RWPE1 (cell line): ENCODE results near the gene OR7G3.
A peak's percentile ranks its signal among the peaks of the same experiment; 100 is the strongest.

ENCODE experiments used
- CTCF ChIA-PET: fragments of 350-600 bp; sonication (Branson Sonifier 250); formaldehyde crosslinking; extraction: SDS; loops from one replicate; lab custom pipeline; 2021; lab: Yijun Ruan, JAX
- POLR2A ChIA-PET: fragments of 400-600 bp; formaldehyde crosslinking; extraction: SDS; loops from one replicate; lab custom pipeline; 2020; ENCODE audit warnings: antibody characterized with exemption; ENCODE audit not compliant: low non-redundant PET; lab: Yijun Ruan, JAX
- DNase-seq: peaks from one replicate; pipeline ENCODE4 v3.0.0; 2012; ENCODE audit warnings: low spot score
- H3K27ac ChIP-seq: fragments of 450-650 bp; 2 replicates; pipeline ENCODE4 v1.5.1; 2017
- TF ChIP-seq, protein P1 (sequence below): fragments of 450-650 bp; conservative IDR thresholded peaks from 2 replicates; pipeline ENCODE4 v1.5.1; 2017; ENCODE audit warnings: low read depth, mild to moderate bottlenecking

The OR7G3 gene

DNA sequence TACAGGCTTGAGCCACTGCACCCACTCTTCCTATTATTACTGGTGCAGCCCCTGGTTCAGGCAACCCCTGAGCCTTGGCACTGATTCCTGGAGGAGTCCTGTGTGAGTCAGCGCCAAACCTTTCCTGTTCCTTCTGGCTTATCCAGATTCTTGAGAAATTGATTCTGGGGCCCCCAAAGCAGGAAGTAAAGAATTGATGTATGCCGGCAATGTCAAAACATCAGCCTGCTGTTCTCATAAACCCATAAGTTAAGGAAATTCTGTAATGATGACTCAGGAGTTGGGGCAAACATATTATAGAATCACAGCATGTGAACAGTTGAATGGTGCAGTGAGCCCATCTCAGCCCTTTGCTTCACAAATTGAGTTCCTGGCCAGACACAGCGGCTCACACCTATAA is 1.4 kb upstream of the OR7G3 start:
- peak overlapping the region; percentile 34; the same call in 1 of the 2 replicates for H3K27ac ChIP-seq
- ChIA-PET CTCF (interaction anchor here (0.6 kb wide), 1 partner anchor 41 kb away, joined by 4 read pairs; the partner anchor contains the start of gene OR1M1), POLR2A (no interaction called here)
- TF ChIP-seq, protein P1, sequence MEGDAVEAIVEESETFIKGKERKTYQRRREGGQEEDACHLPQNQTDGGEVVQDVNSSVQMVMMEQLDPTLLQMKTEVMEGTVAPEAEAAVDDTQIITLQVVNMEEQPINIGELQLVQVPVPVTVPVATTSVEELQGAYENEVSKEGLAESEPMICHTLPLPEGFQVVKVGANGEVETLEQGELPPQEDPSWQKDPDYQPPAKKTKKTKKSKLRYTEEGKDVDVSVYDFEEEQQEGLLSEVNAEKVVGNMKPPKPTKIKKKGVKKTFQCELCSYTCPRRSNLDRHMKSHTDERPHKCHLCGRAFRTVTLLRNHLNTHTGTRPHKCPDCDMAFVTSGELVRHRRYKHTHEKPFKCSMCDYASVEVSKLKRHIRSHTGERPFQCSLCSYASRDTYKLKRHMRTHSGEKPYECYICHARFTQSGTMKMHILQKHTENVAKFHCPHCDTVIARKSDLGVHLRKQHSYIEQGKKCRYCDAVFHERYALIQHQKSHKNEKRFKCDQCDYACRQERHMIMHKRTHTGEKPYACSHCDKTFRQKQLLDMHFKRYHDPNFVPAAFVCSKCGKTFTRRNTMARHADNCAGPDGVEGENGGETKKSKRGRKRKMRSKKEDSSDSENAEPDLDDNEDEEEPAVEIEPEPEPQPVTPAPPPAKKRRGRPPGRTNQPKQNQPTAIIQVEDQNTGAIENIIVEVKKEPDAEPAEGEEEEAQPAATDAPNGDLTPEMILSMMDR = no peak
- DNase-seq = peak; percentile 81

DNA sequence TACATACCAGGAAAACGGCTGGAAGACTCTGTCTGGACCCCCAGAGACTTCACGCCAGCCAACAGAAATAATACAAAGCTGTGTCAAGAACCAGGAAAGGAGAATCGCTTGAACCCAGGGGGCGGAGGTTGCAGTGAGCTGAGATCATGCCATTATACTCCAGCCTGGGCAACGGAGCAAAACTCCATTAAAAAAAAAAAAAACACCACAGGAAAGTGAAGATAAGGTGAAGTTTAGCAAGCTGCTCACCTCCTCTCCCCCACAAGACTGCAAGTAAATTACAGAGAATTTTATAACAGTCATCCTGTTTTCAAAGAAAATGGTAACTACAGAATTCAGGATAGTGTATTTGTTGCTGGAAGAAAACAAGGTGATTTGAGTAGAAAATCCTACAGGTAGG is 10.2 kb downstream of the OR7G3 start:
- ChIA-PET CTCF (interaction anchor here (0.8 kb wide), 1 partner anchor 536 kb away, joined by 4 read pairs; no protein-coding TSS in a partner anchor), POLR2A (no interaction called here)
- no peak overlapping the region for H3K27ac ChIP-seq
- no peak for DNase-seq
- TF ChIP-seq, protein P1 = no peak

DNA sequence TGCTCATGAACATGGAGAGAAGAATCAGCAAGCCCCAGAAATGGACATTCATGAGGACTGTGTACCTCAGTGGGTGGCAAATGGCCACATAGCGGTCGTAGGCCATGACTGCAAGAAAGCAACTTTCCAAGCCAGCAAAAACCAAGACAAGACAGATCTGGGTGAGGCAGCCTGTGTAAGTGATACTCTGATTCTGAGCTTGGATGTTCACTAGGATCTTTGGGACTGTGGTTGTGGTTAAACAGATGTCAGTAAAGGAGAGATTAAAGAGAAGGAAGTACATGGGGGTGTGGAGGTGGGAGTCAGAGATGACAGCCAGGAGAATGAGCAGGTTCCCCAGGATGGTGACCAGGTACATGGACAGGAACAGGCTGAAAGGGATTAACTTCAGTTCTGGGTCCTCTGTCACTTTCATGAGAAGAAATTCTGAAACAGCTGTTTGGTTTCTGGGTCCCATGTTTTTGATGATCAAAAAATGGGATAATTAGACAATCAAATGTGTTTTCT is 11.4 kb downstream of the OR7G3 start, which contains the start of gene OR7G1:
OR7G1 (minus strand) TSS at position 457 of the 507 bp plus-strand sequence; CDS start at position 457, 0 bp downstream.
- TF ChIP-seq, protein P1 = no peak
- ChIA-PET POLR2A (no interaction called here), CTCF (no interaction called here)
- no peak within 1 kb of the TSS for H3K27ac ChIP-seq
- no peak for DNase-seq

DNA sequence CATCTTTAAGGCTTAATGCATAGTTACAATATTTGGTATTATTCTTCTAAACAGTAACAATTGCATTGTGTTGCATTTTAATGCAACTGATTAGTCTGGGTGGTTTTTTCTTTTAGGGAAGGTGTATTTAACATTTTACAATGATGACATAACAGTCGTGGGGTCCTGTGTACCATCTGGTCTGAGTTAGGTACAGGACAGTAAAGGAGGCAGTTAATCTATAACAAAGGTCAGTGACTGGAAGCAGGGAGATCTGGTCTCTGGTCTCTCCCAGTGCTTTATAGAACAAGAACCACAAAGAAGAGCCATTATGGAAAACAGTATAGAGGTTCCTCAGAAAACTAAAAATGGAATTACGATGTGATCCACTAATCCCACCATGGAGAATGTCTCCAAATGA is 16.8 kb downstream of the OR7G3 start:
- DNase-seq = no peak
- TF ChIP-seq, protein P1 = no peak
- POLR2A ChIA-PET = no interaction called here
- H3K27ac ChIP-seq = no peak overlapping the region
- CTCF ChIA-PET = no interaction called here

DNA sequence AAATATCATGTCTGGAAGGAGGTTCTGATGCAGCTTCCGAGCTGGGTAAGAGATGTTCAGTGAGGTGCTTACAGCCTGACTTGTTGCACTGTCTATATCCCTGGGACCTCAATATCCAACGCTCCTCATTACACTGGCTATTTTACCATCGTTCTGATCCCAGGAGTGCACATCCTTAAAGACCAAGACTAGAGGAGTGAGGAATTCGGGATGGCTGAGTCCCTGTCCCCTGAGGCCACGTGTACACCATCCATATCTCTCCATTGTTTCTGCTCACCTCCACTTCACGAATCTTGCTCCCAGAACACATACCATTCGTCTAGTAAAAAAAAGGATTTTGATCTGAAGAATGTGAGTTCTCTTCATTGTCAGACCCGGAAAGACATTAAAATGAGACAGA is 19.4 kb downstream of the OR7G3 start, which contains the start of gene OR7G2:
OR7G2 (minus strand) TSS at position 101 of the 400 bp plus-strand sequence. CDS start 4,232 bp downstream, outside the sequence.
- TF ChIP-seq, protein P1 = no peak
- POLR2A ChIA-PET = no interaction called here
- CTCF ChIA-PET = interaction anchor here (0.6 kb wide), 1 partner anchor 529 kb away, joined by 4 read pairs; no protein-coding TSS in a partner anchor
- H3K27ac ChIP-seq = no peak within 1 kb of the TSS
- DNase-seq = no peak

- ChIA-PET CTCF (interaction anchor here (0.6 kb wide), 2 partner anchors 41 to 177 kb away, joined by 4 to 6 read pairs; no protein-coding TSS in a partner anchor), POLR2A (no interaction called here)
- H3K27ac ChIP-seq = no peak within 1 kb of the TSS
Measured at GRCh38 chr19:9086761-9087160, 40.0 kb downstream of the OR7G3 start, which contains the start of gene OR1M1. TSS of gene OR1M1 (plus strand) at chr19:9087061. CDS start at chr19:9093245, 6,184 bp downstream.

More at GRCh38 chr19:9086761-9087160, 40.0 kb downstream of the OR7G3 start, which contains the start of gene OR1M1:
- DNase-seq = no peak
- TF ChIP-seq, protein P1 = no peak
